GM10248 (cell line): ENCODE measurements around the gene UBE2O.

Experiments
- CTCF ChIA-PET: fragments of 300-600 bp; sonication (Branson Sonifier 250); formaldehyde crosslinking; extraction: SDS; loops from one replicate; lab custom pipeline; 2021; ENCODE audit warnings: antibody characterized with exemption; lab: Yijun Ruan, JAX
- POLR2A ChIA-PET: fragments of 350-650 bp; sonication (Branson Sonifier 250); formaldehyde crosslinking; extraction: SDS; loops from one replicate; lab custom pipeline; 2020; ENCODE audit warnings: antibody characterized with exemption; lab: Yijun Ruan, JAX
- DNase-seq: peaks from one replicate; pipeline ENCODE4 v3.0.0; 2012; ENCODE audit errors: extremely low spot score
- TF ChIP-seq, protein P1 (sequence below): IDR thresholded peaks from 2 replicates; pipeline ENCODE4 v1.5.1; 2012; ENCODE audit warnings: mild to moderate bottlenecking, low read depth; ENCODE audit errors: extremely low read depth, missing control alignments, control extremely low read depth

The UBE2O gene

DNA sequence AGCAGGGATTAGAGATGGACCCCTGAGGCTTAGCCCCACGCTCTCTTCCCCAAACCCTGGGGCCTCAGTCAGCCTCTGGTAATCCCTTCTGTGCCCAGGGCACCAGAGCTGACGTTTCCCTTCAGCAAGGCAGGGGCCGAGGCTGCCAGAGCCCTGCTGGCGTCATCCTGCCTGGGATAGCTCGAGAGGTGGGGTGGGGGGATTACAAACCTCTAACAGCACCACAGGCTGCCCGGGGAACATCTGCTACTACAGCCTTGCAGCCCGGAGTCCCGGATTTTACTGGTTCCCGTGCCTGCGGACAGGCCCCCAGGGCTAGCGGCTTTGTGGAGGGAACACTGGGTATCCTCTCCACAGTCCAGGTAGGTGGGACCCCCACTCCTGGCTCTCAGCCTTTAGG lies 14.4 kb upstream of the UBE2O start, which contains the start of gene AANAT:
AANAT (plus strand) TSS at position 238 of the 400 bp plus-strand sequence. CDS start 1,144 bp downstream, outside the sequence.
- DNase-seq, result no peak
- ChIA-PET CTCF (interaction anchor here (0.6 to 22.9 kb wide), 13 partner anchors 8 to 90 kb away, joined by 3 to 496 read pairs (median 6); partner anchors contain the start of gene RHBDF2), POLR2A (no interaction called here)
- TF ChIP-seq, protein P1, sequence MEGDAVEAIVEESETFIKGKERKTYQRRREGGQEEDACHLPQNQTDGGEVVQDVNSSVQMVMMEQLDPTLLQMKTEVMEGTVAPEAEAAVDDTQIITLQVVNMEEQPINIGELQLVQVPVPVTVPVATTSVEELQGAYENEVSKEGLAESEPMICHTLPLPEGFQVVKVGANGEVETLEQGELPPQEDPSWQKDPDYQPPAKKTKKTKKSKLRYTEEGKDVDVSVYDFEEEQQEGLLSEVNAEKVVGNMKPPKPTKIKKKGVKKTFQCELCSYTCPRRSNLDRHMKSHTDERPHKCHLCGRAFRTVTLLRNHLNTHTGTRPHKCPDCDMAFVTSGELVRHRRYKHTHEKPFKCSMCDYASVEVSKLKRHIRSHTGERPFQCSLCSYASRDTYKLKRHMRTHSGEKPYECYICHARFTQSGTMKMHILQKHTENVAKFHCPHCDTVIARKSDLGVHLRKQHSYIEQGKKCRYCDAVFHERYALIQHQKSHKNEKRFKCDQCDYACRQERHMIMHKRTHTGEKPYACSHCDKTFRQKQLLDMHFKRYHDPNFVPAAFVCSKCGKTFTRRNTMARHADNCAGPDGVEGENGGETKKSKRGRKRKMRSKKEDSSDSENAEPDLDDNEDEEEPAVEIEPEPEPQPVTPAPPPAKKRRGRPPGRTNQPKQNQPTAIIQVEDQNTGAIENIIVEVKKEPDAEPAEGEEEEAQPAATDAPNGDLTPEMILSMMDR, result no peak

DNA sequence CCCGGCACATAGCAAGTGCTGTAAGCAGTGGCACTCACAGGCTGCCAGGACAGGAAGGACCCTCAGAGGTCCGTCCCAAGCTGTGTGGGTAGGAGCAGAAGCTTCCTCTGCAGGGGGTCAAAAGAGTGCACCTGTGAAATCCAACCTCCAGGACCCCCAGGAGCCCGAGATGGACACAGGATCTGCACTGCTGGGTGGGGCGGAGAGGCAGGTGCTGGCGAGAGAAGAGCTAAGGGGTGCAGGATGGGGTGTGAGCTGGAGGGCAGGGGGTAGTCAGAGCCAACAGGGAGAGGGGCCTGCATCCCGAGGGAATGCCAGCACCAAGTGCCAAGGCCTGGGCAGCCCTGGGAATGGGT lies 13.8 kb upstream of the UBE2O start:
- CTCF ChIA-PET, result interaction anchor here (0.6 to 22.9 kb wide), 15 partner anchors 9 to 157 kb away, joined by 3 to 496 read pairs (median 5); partner anchors contain the start of gene RHBDF2
- no peak for DNase-seq
- TF ChIP-seq, protein P1, result no peak
- POLR2A ChIA-PET, result no interaction called here

DNA sequence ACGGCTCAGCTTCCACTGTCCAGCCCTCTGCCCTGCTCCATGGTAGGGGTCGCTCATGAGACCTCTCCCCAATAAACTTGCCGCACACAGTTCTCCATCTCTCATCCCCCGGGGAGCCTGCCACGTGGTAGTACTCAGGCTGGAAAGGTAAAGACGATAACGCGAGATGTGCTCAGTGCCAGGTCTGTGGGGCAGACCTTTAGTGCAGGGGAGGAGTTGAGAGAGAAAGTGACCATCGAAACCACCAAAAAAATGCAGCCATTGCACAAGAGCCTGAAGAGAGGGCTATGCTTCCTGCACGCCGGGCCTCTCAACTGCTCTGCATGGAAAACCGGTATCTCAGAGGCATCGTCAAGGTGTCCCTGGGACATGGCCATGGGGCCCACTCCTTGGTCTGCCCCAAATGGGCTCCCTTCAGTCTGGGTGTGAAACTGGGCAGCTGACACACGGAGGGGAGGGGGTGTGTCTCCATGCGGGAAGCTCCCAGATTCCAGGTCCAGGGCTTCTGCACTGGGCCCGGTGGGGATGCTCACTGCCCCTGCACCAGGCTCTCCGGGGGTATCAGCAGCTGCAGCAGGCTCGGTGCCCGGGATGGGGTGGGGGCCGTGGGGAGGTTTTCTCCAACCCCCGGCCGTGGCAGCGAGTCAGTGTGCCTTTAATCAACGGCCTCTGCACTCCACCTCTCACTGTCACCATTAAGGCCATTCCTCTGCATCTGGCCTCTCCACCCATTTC lies 9.8 kb upstream of the UBE2O start:
- TF ChIP-seq, protein P1, result no peak
- ChIA-PET POLR2A (interaction anchor here (0.6 kb wide), 1 partner anchor 13 kb away, joined by 4 read pairs; no protein-coding TSS in a partner anchor), CTCF (interaction anchor here (0.7 to 22.9 kb wide), 8 partner anchors 9 to 97 kb away, joined by 3 to 496 read pairs (median 3); partner anchors contain the start of gene RHBDF2)
- no peak for DNase-seq

DNA sequence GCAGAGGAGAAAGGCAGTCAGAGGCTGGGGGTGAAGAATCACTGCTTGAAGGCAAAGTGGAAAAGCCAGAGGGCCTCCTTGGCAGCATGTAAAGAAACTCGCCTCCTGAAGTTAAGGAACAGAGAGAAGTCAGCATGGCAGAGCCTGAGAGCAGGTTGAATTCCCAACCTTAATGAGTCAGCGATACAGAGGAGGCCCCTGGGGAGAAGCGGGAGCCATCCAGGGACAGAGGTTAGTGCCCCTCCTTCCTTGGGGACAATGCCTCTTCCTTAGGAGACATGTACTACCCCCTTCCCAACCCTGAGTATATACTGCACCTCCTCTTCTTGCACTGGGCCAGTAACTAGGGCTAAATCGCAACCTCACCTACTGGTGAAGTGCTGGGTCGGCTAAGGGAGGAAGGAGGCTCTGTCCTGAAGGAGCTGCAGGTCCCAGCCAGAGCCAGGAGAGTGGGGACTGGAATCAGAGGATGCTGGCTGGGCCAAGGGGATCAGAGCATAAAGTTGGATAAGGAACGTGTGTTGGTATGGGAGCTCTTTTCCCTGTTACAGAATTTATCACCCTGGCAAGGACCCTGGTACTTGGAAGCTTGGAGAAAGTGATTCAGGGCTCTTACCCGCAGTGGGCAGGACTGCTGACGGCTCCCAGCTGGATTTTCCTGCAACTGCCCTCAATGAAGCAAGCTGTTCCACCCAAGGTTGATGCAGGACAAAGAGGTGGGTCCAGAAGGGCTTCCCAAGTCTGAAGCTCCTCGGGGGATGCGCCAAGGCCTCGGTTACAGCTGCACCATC lies 9.0 kb upstream of the UBE2O start:
- POLR2A ChIA-PET, result no interaction called here
- TF ChIP-seq, protein P1, result no peak
- CTCF ChIA-PET, result interaction anchor here (0.7 to 22.9 kb wide), 7 partner anchors 11 to 96 kb away, joined by 3 to 496 read pairs (median 3); partner anchors contain the start of gene RHBDF2
- DNase-seq, result no peak

DNA sequence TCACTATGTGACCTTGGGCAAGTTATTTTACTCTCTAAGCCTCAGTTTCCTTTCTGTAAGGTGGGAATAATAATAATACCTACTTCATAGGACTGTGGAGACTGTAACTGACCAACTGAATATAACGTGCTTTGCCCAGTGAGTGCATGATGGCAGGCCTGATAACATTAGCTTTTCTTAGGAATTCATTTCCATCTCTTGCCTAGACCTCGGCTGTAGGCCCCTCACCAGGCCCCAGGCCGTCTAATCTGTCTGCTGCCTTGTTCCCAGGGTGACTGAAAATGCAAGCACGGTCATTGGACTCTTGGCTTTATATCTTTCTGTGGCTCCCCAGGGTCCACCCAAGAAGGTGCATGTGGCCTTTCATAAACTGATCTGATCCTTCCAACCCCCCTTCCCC lies 6.7 kb upstream of the UBE2O start:
- no peak for DNase-seq
- ChIA-PET POLR2A (no interaction called here), CTCF (interaction anchor here (0.7 to 22.9 kb wide), 19 partner anchors 7 to 256 kb away, joined by 3 to 496 read pairs (median 5); partner anchors contain the start of genes AANAT and RHBDF2)
- TF ChIP-seq, protein P1, result no peak

DNA sequence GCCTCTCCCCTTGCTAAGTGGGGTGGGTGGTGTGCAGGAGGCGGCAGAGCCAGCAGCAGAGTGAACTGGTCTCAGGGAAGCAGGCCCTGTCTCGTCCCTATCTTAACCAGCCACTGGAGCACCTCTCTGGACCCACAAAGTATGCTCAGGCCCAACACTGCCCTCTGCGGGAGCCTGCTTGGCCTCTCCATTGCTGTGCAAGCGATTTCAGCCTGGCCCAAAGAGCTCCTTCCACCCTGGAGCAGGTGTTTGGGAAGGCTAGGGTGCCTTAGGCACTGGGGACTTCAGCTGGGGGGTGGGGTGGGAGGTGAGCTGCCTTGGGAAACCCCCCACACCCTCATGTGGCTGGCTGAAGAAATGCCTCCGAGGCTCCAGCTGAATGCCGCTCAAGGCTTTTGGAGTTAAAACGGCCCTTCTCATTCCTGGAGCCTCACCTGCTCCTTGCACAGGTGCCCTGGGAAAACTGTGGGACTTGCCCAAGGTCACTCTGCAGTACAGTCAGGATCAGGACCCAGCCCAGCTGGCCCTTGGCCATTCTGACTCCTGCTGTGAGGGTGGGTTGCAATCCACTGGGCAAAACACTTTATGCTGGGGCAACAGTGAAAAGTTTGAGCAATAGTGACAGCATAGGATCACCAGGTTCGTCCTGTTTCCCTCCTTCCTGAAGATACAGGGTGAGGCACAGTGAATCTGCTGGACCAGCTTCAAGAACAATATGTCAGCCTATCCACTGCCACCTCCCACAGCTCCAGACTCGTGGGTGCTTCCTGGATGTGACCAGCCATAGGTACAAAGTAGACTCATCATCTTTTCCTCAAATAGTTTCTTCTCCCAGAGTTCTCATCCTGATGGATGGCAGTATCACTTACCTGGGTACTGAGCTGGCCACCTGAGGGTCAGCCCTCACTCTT lies 5.9 kb upstream of the UBE2O start:
- TF ChIP-seq, protein P1, result peak; percentile 57
- DNase-seq, result peak; percentile 77
- POLR2A ChIA-PET, result interaction anchor here (0.5 kb wide), 1 partner anchor 101 kb away, joined by 6 read pairs; no protein-coding TSS in a partner anchor
- CTCF ChIA-PET, result interaction anchor here (0.7 to 22.9 kb wide), 32 partner anchors 8 to 257 kb away, joined by 3 to 496 read pairs (median 4); partner anchors contain the start of genes AANAT, PRPSAP1 and RHBDF2
